ENCODE measurements around the gene PCDH12.

PCDH12 gene

GRCh38 chr5:141958113-141958512 lies at the start of gene PCDH12:
Gene PCDH12 (minus strand): TSS chr5:141958202. CDS start chr5:141957851, 351 bp downstream.
- no peak for DNase-seq (ENCODE audit: low read depth in 1 of 2, low spot score in 1 of 2)

- no peak for DNase-seq (ENCODE audit: low read depth in 1 of 2, low spot score in 1 of 2)
Observed at GRCh38 chr5:142007237-142007544, 49.2 kb upstream of the PCDH12 start.

GRCh38 chr5:142006363-142007236 lies 48.6 kb upstream of the PCDH12 start:
- no peak for DNase-seq (ENCODE audit: low read depth in 1 of 2, low spot score in 1 of 2)

- DNase-seq (ENCODE audit: low read depth in 1 of 2, low spot score in 1 of 2), result no peak
Observed at GRCh38 chr5:142003266-142003800, 45.3 kb upstream of the PCDH12 start.

GRCh38 chr5:142000704-142001484 lies 42.9 kb upstream of the PCDH12 start:
- no peak for DNase-seq (ENCODE audit: low read depth in 1 of 2, low spot score in 1 of 2)

- DNase-seq (ENCODE audit: low read depth in 1 of 2, low spot score in 1 of 2), result no peak
Observed at GRCh38 chr5:142000173-142000572, 42.2 kb upstream of the PCDH12 start.

- DNase-seq (ENCODE audit: low read depth in 1 of 2, low spot score in 1 of 2), result no peak
Observed at GRCh38 chr5:141997358-141997960, 39.5 kb upstream of the PCDH12 start.

GRCh38 chr5:141995656-141996055 lies 37.7 kb upstream of the PCDH12 start:
- DNase-seq (ENCODE audit: low read depth in 1 of 2, low spot score in 1 of 2), result no peak

- no peak for DNase-seq (ENCODE audit: low read depth in 1 of 2, low spot score in 1 of 2)
Observed at GRCh38 chr5:141994511-141995136, 36.6 kb upstream of the PCDH12 start.

GRCh38 chr5:141992349-141992963 lies 34.5 kb upstream of the PCDH12 start:
- DNase-seq (ENCODE audit: low read depth in 1 of 2, low spot score in 1 of 2), result peak; percentile 55 to 63

- DNase-seq (ENCODE audit: low read depth in 1 of 2, low spot score in 1 of 2), result no peak
Observed at GRCh38 chr5:141989720-141990119, 31.7 kb upstream of the PCDH12 start.

- DNase-seq (ENCODE audit: low read depth in 1 of 2, low spot score in 1 of 2), result no peak
Observed at GRCh38 chr5:141986072-141986471, 28.1 kb upstream of the PCDH12 start.

- DNase-seq (ENCODE audit: low read depth in 1 of 2, low spot score in 1 of 2), result no peak
Observed at GRCh38 chr5:141982626-141983025, 24.6 kb upstream of the PCDH12 start.

GRCh38 chr5:141978389-141978788 lies 20.4 kb upstream of the PCDH12 start:
- no peak for DNase-seq (ENCODE audit: low read depth in 1 of 2, low spot score in 1 of 2)

GRCh38 chr5:141976176-141976575 lies 18.2 kb upstream of the PCDH12 start:
- no peak for DNase-seq (ENCODE audit: low read depth in 1 of 2, low spot score in 1 of 2)

- DNase-seq (ENCODE audit: low read depth in 1 of 2, low spot score in 1 of 2), result no peak
Observed at GRCh38 chr5:141973871-141974595, 16.0 kb upstream of the PCDH12 start.

GRCh38 chr5:141969783-141970771 lies 12.1 kb upstream of the PCDH12 start:
- DNase-seq (ENCODE audit: low read depth in 1 of 2, low spot score in 1 of 2), result no peak

GRCh38 chr5:141968914-141969608 lies 11.1 kb upstream of the PCDH12 start, which contains the start of gene RNF14:
Gene RNF14 (plus strand): TSS chr5:141969105. CDS start chr5:141973589, 4,484 bp downstream.
- DNase-seq (ENCODE audit: low read depth in 1 of 2, low spot score in 1 of 2), result peak; percentile 83 to 87

Data from stimulated activated CD4-positive, alpha-beta T cell treated with anti-CD3 and anti-CD28 coated beads, Interleukin-15, amount 100 ng/mL, for 1 hour (primary cell).